ENCODE results near the gene FLT3LG.

FLT3LG gene

GRCh38 chr19:49473868-49474541, at the start of gene FLT3LG:
Gene FLT3LG, plus strand, starts transcription at chr19:49474215. Its CDS starts 425 bp downstream, at chr19:49474640.
- DNase-seq (ENCODE audit: low read depth): peak; percentile 70

- no peak for DNase-seq (ENCODE audit: low read depth)
Observed at GRCh38 chr19:49425178-49425577, 48.8 kb upstream of the FLT3LG start, which contains the start of gene GFY. Gene GFY, plus strand, starts transcription at chr19:49425388. Its CDS starts 1,043 bp downstream, at chr19:49426431.

GRCh38 chr19:49425922-49426592, 48.0 kb upstream of the FLT3LG start:
- DNase-seq (ENCODE audit: low read depth): no peak

- DNase-seq (ENCODE audit: low read depth): no peak
Observed at GRCh38 chr19:49427339-49427738, 46.7 kb upstream of the FLT3LG start.

- DNase-seq (ENCODE audit: low read depth): no peak
Observed at GRCh38 chr19:49427855-49428546, 46.0 kb upstream of the FLT3LG start.

- DNase-seq (ENCODE audit: low read depth): no peak
Observed at GRCh38 chr19:49428547-49429451, 45.2 kb upstream of the FLT3LG start.

- no peak for DNase-seq (ENCODE audit: low read depth)
Observed at GRCh38 chr19:49430172-49430677, 43.8 kb upstream of the FLT3LG start.

- no peak for DNase-seq (ENCODE audit: low read depth)
Observed at GRCh38 chr19:49430678-49431329, 43.2 kb upstream of the FLT3LG start.

GRCh38 chr19:49431330-49431749, 42.7 kb upstream of the FLT3LG start:
- no peak for DNase-seq (ENCODE audit: low read depth)

- DNase-seq (ENCODE audit: low read depth): no peak
Observed at GRCh38 chr19:49432141-49433073, 41.6 kb upstream of the FLT3LG start.

GRCh38 chr19:49433240-49433901, 40.6 kb upstream of the FLT3LG start:
- DNase-seq (ENCODE audit: low read depth): no peak

GRCh38 chr19:49434907-49435583, 39.0 kb upstream of the FLT3LG start:
- DNase-seq (ENCODE audit: low read depth): no peak

- no peak for DNase-seq (ENCODE audit: low read depth)
Observed at GRCh38 chr19:49435670-49436069, 38.3 kb upstream of the FLT3LG start.

- DNase-seq (ENCODE audit: low read depth): no peak
Observed at GRCh38 chr19:49436381-49437017, 37.5 kb upstream of the FLT3LG start.

GRCh38 chr19:49437231-49437630, 36.8 kb upstream of the FLT3LG start:
- no peak for DNase-seq (ENCODE audit: low read depth)

GRCh38 chr19:49438261-49438660, 35.8 kb upstream of the FLT3LG start:
- no peak for DNase-seq (ENCODE audit: low read depth)

- DNase-seq (ENCODE audit: low read depth): no peak
Observed at GRCh38 chr19:49439836-49440235, 34.2 kb upstream of the FLT3LG start.

GRCh38 chr19:49440439-49441209, 33.4 kb upstream of the FLT3LG start:
- DNase-seq (ENCODE audit: low read depth): no peak
